ENCODE data around the gene TCF7L2. TPM values are rescaled to one million over a fixed set of nuclear protein-coding genes. Genes with fewer than 3 reads are reported as not detected.

Gene TCF7L2
- 1.3 and 2.8 TPM in 2 replicates for total RNA-seq (2014; rRNA removed; shearing (Covaris generic))
- 8.0 and 8.5 TPM in 2 replicates for total RNA-seq (2022)
- percentile 59 among the genes with signal in this experiment for Bru-seq, nascent RNA
- percentile 51 among the genes with signal in this experiment for BruChase-seq, experiment 1, labeled RNA remaining after a 6-hour chase
- percentile 51 among the genes with signal in this experiment for BruChase-seq, experiment 2, labeled RNA remaining after a 2-hour chase
- long read RNA-seq, partial matches to known transcripts, result 2 of 6 reads
- long read RNA-seq, other reads (novel, unspliced or antisense), result 3 of 6 reads

DNA sequence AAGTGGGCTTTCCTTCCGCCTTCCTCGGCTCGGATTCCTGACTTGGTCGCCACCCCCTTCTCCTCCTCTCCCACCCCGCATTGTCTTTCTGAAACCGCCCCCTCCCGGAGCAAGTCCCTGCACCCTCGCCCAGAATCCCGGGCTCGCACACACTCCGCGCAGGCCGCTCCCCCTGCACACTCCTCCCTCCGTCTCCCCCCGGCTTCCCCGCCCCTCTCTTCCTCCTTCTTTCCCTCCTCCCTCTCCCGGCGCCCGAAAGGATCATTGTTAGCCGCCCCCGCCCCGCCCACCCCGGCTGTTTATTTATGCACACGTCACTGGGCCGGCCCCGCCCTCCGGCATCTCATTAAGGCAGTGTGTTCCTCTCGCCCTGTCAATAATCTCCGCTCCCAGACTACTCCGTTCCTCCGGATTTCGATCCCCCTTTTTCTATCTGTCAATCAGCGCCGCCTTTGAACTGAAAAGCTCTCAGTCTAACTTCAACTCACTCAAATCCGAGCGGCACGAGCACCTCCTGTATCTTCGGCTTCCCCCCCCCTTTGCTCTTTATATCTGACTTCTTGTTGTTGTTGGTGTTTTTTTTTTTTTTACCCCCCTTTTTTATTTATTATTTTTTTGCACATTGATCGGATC lies at the start of gene TCF7L2:
Gene TCF7L2, plus strand, starts transcription at position 373 of the 633 bp plus-strand sequence. CDS start 510 bp downstream, outside the sequence.
- H3K36me3 ChIP-seq (ENCODE audit: insufficient read depth, low read length), result no peaks in the 10 kb centered on the region
- CTCF ChIA-PET (ENCODE audit: unreplicated experiment), result no interaction called here
- peak within 1 kb of the TSS; percentile 44 for H3K27ac ChIP-seq (ENCODE audit: low read depth, low read length, poor library complexity, severe bottlenecking)
- BruUV-seq (replicated peaks), result no TSS peak
- H3K9me2 ChIP-seq (ENCODE audit: insufficient read depth, low read length), result no peaks in the 10 kb centered on the region
- H3K9me3 ChIP-seq (ENCODE audit: low read length), result no peaks in the 10 kb centered on the region
- no peaks in the 10 kb centered on the region for H4K20me1 ChIP-seq (ENCODE audit: insufficient read depth, low read length)
- H3K4me3 ChIP-seq (ENCODE audit: low read depth, low read length, poor library complexity, severe bottlenecking), result peak within 1 kb of the TSS; percentile 75
- H2AFZ ChIP-seq (ENCODE audit: low read length), result peak within 1 kb of the TSS; percentile 70
- DNase-seq (ENCODE audit: low spot score), result peak; percentile 86
- H3K79me2 ChIP-seq (ENCODE audit: insufficient read depth, low read depth, low read length), result no peaks in the 10 kb centered on the region
- POLR2A ChIA-PET, result interaction anchor here (0.5 to 0.8 kb wide), 3 partner anchors 17 to 161 kb away, joined by 3 read pairs; no protein-coding TSS in a partner anchor
- intact Hi-C loops (cut with micrococcal nuclease; ENCODE audit: unreplicated experiment), result loop anchor here (5.0 kb wide), 2 partner anchors 727 to 768 kb away; partner anchors contain the start of genes CASP7 and GPAM
- H3K4me2 ChIP-seq (ENCODE audit: low read length), result peak within 1 kb of the TSS; percentile 81
- TF ChIP-seq EZH2phosphoT487 (IDR thresholded peaks at IDR 0.05; ENCODE audit: borderline replicate concordance, low read depth, low read length) (no peak), CTCF (conservative IDR thresholded peaks at IDR 0.05; ENCODE audit: low read length) (no peak)
- peaks cover 13% of the 10 kb centered on the region for H3K4me1 ChIP-seq (ENCODE audit: insufficient read depth, low read length, poor library complexity, severe bottlenecking)

GRCh38 chr10:112902730-112903129 lies 47.3 kb upstream of the TCF7L2 start:
- no peaks in the 10 kb centered on the region for H3K4me1 ChIP-seq (ENCODE audit: insufficient read depth, low read length, poor library complexity, severe bottlenecking)
- ChIA-PET POLR2A (no interaction called here), CTCF (ENCODE audit: unreplicated experiment) (no interaction called here)
- H2AFZ ChIP-seq (ENCODE audit: low read length), result no peak overlapping the region
- H3K4me2 ChIP-seq (ENCODE audit: low read length), result no peak overlapping the region
- no peaks in the 10 kb centered on the region for H4K20me1 ChIP-seq (ENCODE audit: insufficient read depth, low read length)
- no peaks in the 10 kb centered on the region for H3K79me2 ChIP-seq (ENCODE audit: insufficient read depth, low read depth, low read length)
- no peak overlapping the region for H3K4me3 ChIP-seq (ENCODE audit: low read depth, low read length, poor library complexity, severe bottlenecking)
- H3K9me3 ChIP-seq (ENCODE audit: low read length), result no peaks in the 10 kb centered on the region
- intact Hi-C loops (cut with micrococcal nuclease; ENCODE audit: unreplicated experiment), result no loop called here
- DNase-seq (ENCODE audit: low spot score), result no peak
- no peaks in the 10 kb centered on the region for H3K36me3 ChIP-seq (ENCODE audit: insufficient read depth, low read length)
- no peaks in the 10 kb centered on the region for H3K9me2 ChIP-seq (ENCODE audit: insufficient read depth, low read length)
- no peak for TF ChIP-seq EZH2phosphoT487 (IDR thresholded peaks at IDR 0.05; ENCODE audit: borderline replicate concordance, low read depth, low read length)
- TF ChIP-seq CTCF (conservative IDR thresholded peaks at IDR 0.05; ENCODE audit: low read length), result no peak
- H3K27ac ChIP-seq (ENCODE audit: low read depth, low read length, poor library complexity, severe bottlenecking), result no peak overlapping the region
- BruUV-seq (replicated peaks), result no TSS peak

GRCh38 chr10:112904000-112904399 lies 46.0 kb upstream of the TCF7L2 start:
- TF ChIP-seq EZH2phosphoT487 (IDR thresholded peaks at IDR 0.05; ENCODE audit: borderline replicate concordance, low read depth, low read length) (no peak), CTCF (conservative IDR thresholded peaks at IDR 0.05; ENCODE audit: low read length) (no peak)
- DNase-seq (ENCODE audit: low spot score), result no peak
- H3K9me2 ChIP-seq (ENCODE audit: insufficient read depth, low read length), result no peaks in the 10 kb centered on the region
- H3K27ac ChIP-seq (ENCODE audit: low read depth, low read length, poor library complexity, severe bottlenecking), result no peak overlapping the region
- no peak overlapping the region for H3K4me3 ChIP-seq (ENCODE audit: low read depth, low read length, poor library complexity, severe bottlenecking)
- ChIA-PET POLR2A (no interaction called here), CTCF (ENCODE audit: unreplicated experiment) (no interaction called here)
- intact Hi-C loops (cut with micrococcal nuclease; ENCODE audit: unreplicated experiment), result no loop called here
- no peak overlapping the region for H3K4me2 ChIP-seq (ENCODE audit: low read length)
- BruUV-seq (replicated peaks), result no TSS peak
- no peaks in the 10 kb centered on the region for H3K36me3 ChIP-seq (ENCODE audit: insufficient read depth, low read length)
- H3K79me2 ChIP-seq (ENCODE audit: insufficient read depth, low read depth, low read length), result no peaks in the 10 kb centered on the region
- H3K4me1 ChIP-seq (ENCODE audit: insufficient read depth, low read length, poor library complexity, severe bottlenecking), result no peaks in the 10 kb centered on the region
- H2AFZ ChIP-seq (ENCODE audit: low read length), result no peak overlapping the region
- no peaks in the 10 kb centered on the region for H3K9me3 ChIP-seq (ENCODE audit: low read length)
- H4K20me1 ChIP-seq (ENCODE audit: insufficient read depth, low read length), result no peaks in the 10 kb centered on the region
